Non-pigmented ciliary epithelial cell (primary cell): ENCODE data around the gene CDK2AP2.
"Not testable (repeated sequence)": the region's sequence is repeated elsewhere in the genome, so short reads cannot be mapped to it uniquely, and the experiment has no call there.

Source experiments
- DNase-seq: peaks from one replicate; pipeline ENCODE4 v3.0.0-alpha.2; 2010; ENCODE audit warnings: low read depth

CDK2AP2 gene

GRCh38 chr11:67507864-67508485 is at the start of gene CDK2AP2:
CDK2AP2 (minus strand) TSS chr11:67508162; CDS start chr11:67508082, 80 bp downstream.
- peak; percentile 99 for DNase-seq

GRCh38 chr11:67556244-67556643 is 48.3 kb upstream of the CDK2AP2 start:
- no peak for DNase-seq

GRCh38 chr11:67551697-67552096 is 43.7 kb upstream of the CDK2AP2 start:
- DNase-seq, result not testable (repeated sequence)

GRCh38 chr11:67551127-67551526 is 43.2 kb upstream of the CDK2AP2 start:
- DNase-seq, result no peak

GRCh38 chr11:67548555-67549110 is 40.7 kb upstream of the CDK2AP2 start:
- DNase-seq, result no peak

GRCh38 chr11:67548112-67548511 is 40.1 kb upstream of the CDK2AP2 start:
- not testable (repeated sequence) for DNase-seq

GRCh38 chr11:67545280-67545679 is 37.3 kb upstream of the CDK2AP2 start:
- DNase-seq, result no peak

GRCh38 chr11:67544616-67545242 is 36.8 kb upstream of the CDK2AP2 start:
- DNase-seq, result no peak

- no peak for DNase-seq
Measured at GRCh38 chr11:67543585-67543984, 35.6 kb upstream of the CDK2AP2 start.

- no peak for DNase-seq
Measured at GRCh38 chr11:67542971-67543370, 35.0 kb upstream of the CDK2AP2 start.

GRCh38 chr11:67542169-67542568 is 34.2 kb upstream of the CDK2AP2 start:
- DNase-seq, result no peak

GRCh38 chr11:67541198-67541597 is 33.2 kb upstream of the CDK2AP2 start:
- DNase-seq, result no peak

GRCh38 chr11:67539550-67539949 is 31.6 kb upstream of the CDK2AP2 start:
- no peak for DNase-seq

GRCh38 chr11:67538823-67539505 is 31.0 kb upstream of the CDK2AP2 start:
- DNase-seq, result no peak

GRCh38 chr11:67538306-67538705 is 30.3 kb upstream of the CDK2AP2 start:
- DNase-seq, result no peak

GRCh38 chr11:67535561-67535960 is 27.6 kb upstream of the CDK2AP2 start:
- DNase-seq, result no peak

- DNase-seq, result no peak
Measured at GRCh38 chr11:67534070-67534679, 26.2 kb upstream of the CDK2AP2 start.

- DNase-seq, result no peak
Measured at GRCh38 chr11:67532889-67533288, 24.9 kb upstream of the CDK2AP2 start.

GRCh38 chr11:67530282-67530592 is 22.3 kb upstream of the CDK2AP2 start:
- no peak for DNase-seq

GRCh38 chr11:67528376-67528775 is 20.4 kb upstream of the CDK2AP2 start:
- DNase-seq, result no peak

GRCh38 chr11:67525275-67525976 is 17.5 kb upstream of the CDK2AP2 start:
- DNase-seq, result no peak

- DNase-seq, result no peak
Measured at GRCh38 chr11:67524480-67524808, 16.5 kb upstream of the CDK2AP2 start.
